Daoy (cell line): Measurements from ENCODE around the gene TMEM139. TPM values are rescaled to one million over a fixed set of nuclear protein-coding genes. Genes with fewer than 3 reads are reported as not detected.
A peak's percentile ranks its signal among the peaks of the same experiment; 100 is the strongest.
"Not testable (repeated sequence)": the region's sequence is repeated elsewhere in the genome, so short reads cannot be mapped to it uniquely, and the experiment has no call there.

ENCODE experiments used
- DNase-seq: peaks from one replicate; pipeline ENCODE4 v3.0.0-alpha.2; 2015; ENCODE audit warnings: low read depth
- total RNA-seq: library from RNA; depleted of rRNA; stranded (reverse); fragments of >200 nt; shearing (Covaris generic); gene quantifications from 2 replicates; pipeline ENCODE4 v1.2.3, GENCODE V29; 2014

Gene TMEM139
- total RNA-seq, 1 experiment from 2014 or later = not detected

DNA sequence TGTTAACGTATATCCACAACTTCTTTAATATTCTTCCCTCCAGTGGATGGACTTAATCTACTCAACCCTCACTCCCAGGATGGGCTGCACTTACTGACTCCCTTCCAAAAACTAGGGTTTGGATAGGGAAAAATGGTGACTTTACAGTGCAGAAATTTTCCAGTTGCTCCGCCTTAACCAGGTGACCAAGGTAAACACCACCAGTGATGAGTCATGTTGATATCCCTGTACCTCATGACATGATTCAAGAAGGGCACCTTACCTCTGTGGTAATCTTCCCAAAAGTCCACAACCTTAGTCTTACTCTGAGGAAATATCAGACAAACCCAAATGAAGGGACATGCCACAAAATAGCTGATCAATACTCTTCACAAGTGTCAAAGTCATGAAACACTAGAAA lies 25.0 kb upstream of the TMEM139 start:
- DNase-seq = no peak

GRCh38 chr7:143261901-143262300 lies 22.9 kb upstream of the TMEM139 start:
- DNase-seq = no peak

- DNase-seq = peak; percentile 88
Measured at GRCh38 chr7:143263266-143264195, 21.2 kb upstream of the TMEM139 start, which contains the start of gene GSTK1. Gene GSTK1, plus strand, starts transcription at chr7:143263441. Its CDS starts 73 bp downstream, at chr7:143263514.

- DNase-seq = not testable (repeated sequence)
Measured at GRCh38 chr7:143264196-143264568, 20.6 kb upstream of the TMEM139 start.

- no peak for DNase-seq
Measured at GRCh38 chr7:143265017-143265693, 19.6 kb upstream of the TMEM139 start.

DNA sequence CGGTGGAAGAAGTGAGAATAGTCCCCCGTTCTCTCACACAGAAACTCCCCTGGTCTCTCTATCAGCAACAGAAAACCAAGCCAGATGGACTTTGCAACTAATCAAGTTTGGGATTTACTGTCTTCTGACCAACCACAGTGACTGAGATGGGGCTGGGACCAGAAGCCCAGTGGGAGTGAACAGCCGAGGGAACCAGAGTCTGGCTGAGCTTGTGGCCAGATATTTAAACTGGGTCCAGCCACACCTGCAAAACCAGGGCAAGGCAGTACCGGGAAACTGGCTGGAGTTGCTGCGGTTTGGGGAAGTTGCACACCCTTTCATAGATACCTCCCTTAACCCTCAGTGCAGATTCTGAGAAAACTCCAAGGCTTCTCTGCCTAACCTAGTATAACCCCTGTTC lies 15.5 kb upstream of the TMEM139 start:
- no peak for DNase-seq

DNA sequence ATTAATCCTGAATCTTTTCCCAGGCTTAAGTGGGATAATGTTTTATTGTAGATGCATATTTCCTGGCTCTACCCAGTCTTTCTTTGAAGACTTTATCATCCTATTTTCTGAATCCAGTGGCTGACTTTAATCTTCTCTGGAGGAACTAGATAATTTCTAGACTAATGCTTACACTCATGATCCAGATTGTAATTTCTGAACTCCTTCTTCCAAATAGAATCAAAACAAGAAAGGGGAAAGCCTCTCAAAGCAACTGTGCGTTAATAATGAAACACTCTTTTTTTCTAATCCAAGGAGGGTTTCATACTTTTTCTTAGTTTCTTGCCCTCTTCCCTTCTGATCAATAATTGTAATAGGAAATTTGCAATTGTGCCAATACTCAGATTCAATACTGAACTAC lies 13.5 kb upstream of the TMEM139 start:
- DNase-seq = no peak

GRCh38 chr7:143272871-143273270 lies 11.9 kb upstream of the TMEM139 start:
- no peak for DNase-seq

DNA sequence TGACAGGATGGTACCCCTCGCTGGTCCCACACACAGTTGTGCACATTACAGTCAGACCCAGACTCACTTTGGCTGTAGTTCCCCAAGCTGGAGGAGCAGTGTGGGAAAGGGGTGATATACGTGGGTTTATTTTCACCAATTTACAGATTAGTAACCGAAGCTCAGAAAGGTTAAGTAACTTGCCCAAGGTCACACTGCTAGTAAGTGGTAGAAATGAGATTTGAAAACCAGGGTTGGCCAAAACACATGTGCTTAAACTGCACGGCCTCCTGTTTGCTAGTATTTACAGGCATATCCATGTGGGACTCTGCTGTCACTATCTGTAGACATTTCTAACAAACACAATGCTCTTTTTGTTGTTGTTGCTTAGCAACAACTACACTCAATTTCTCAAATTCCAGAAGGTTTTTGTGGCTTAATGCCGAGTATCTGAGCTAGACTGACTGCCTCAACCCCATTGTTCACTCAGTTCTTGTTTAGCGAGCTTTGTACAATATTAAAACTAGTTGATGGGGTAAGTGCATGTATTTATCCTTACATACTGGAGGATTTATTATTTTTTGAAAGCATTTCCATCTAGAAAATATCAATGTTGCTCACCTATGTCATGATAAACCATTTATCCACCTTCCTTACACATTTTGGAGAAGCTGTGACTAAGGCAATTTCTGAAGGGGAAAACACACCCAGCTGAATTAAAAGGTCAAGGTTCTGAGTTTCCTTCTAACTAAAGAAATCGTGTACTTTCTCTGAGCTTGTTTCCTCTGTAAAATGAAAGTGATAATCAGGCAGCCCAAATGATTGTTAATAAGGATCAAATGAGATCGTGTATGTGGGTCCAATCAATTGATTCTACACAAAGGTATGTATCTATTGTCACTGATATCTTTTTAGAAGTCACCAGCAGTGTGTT lies 5.3 kb upstream of the TMEM139 start:
- peak; percentile 20 for DNase-seq

- DNase-seq = no peak
Measured at GRCh38 chr7:143280160-143280559, 4.6 kb upstream of the TMEM139 start.

DNA sequence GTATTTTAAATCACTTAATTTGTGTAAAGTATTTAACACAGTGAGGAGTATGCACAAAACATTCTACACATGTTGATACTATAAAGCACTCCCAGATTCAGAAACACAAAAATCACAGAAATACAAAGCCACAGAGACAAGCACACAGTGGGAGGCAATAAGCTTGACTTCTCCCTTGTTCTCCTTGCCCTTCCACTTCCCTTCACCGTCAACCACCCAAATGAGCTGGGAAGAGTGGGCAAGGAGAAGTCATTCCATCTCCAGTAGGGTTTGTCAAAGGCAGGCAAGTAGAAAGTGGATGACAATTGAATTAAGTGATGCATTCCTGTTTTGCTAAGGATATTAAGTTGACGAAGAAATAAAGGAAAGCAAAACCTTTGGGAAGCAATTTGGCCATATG lies 4.2 kb upstream of the TMEM139 start:
- no peak for DNase-seq

DNA sequence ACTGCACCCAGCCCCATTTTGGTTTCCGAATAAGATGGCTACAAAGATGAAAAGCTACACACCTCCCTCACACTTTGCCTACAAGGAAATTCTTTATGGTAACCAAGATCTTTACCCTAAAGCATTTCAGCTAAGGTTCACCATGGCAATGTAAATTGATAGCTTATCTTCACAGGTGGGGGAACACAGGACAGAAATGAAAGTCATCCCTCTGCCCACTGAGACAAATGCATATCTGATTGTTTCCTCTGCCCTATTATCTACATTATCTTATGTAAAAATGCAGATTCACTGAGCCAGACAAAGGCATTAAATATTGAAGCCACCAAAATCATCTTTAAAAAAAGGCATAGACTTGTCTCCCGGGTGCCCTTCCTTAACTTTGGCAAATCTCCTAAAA lies 3.2 kb upstream of the TMEM139 start:
- DNase-seq = no peak

- DNase-seq = no peak
Measured at GRCh38 chr7:143282124-143282523, 2.6 kb upstream of the TMEM139 start.

GRCh38 chr7:143283381-143283780 lies 1.4 kb upstream of the TMEM139 start:
- no peak for DNase-seq

GRCh38 chr7:143285470-143285778 lies 666 bp downstream of the TMEM139 start:
- DNase-seq = peak; percentile 63

- no peak for DNase-seq
Measured at GRCh38 chr7:143285806-143286521, 1.2 kb downstream of the TMEM139 start.

DNA sequence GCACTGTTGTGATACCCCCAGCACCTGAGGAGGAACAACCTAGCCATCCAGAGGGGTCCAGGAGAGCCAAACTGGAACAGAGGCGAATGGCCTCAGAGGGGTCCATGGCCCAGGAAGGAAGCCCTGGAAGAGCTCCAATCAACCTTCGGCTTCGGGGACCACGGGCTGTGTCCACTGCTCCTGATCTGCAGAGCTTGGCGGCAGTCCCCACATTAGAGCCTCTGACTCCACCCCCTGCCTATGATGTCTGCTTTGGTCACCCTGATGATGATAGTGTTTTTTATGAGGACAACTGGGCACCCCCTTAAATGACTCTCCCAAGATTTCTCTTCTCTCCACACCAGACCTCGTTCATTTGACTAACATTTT lies 1.7 kb downstream of the TMEM139 start:
- no peak for DNase-seq

DNA sequence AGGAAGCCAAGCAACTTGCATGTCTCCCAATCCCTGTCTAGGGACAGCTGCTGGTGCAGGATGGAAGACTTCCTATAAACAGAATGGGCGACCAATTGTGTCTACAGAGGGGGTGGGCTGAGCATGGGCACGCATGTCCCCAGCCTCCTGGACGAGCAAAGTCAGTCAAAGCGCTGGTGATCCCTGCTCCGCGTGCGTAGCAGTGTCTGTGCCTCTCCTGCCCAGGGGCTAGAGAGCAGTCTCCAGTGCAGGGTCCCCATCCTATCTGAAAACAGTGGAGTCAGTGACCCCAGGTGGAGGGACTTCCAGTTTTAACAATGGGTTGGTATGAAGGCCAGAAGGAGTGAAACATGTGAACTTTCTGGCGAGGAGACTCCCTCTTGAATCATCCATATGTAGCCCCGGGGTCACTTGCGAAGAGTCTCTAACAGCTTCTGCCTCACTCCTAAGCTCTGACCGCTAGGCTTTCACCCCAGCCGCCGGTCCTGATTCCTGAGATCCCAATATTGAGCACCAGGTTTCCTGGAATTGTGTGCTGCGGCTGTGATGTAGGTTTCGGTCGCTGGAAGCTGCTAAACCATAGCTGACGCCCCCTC lies 2.7 kb downstream of the TMEM139 start:
- DNase-seq = no peak

DNA sequence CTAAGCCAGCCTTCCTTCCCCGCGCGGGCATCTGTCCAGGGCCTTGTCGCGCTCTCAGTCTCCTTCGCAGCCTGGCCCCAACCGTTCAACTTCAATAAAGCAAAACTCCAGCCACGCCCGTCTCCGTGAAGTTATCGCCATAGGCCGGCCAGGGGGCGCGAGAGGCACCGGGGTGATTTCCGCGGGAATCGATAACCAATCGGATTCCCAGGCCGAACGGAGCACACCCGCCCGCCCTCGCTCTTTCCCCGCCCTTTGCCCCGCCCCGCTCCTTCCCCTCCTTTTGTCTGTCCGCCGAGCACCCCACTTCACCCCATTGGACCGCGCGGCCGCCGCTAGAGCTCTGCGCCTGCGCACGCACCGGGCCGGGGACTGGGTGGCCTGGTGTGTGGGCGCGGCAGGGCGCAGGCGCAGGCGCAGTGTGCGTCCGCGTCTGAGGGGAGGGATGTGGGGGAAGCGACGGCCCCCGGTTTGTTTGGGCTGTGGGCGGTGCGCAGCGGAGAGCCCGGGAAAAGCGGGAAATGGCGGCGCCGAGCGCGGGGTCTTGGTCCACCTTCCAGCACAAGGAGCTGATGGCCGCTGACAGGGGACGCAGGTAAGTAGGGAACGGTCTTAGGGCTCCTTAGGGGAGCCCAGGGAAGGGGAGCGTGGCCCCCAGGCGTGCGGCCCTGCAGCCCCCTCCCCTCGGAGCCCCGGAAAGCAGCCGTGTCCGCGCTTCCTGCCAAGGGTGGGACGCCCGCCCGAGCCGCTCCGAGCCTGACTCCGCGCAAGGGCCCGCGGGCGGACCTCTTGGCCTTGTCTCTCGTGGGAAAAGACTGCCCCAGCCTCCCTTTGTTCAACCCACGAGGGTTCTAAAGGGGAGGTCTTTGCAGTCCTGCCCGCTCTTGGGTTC lies 3.4 kb downstream of the TMEM139 start, which contains the start of gene CASP2:
TSS of gene CASP2 (plus strand) at position 417 of the 892 bp plus-strand sequence. CDS start at position 522, 105 bp downstream.
- peak; percentile 100 for DNase-seq

- DNase-seq = peak; percentile 29
Measured at GRCh38 chr7:143288836-143289235, 4.1 kb downstream of the TMEM139 start.
